Lower leg skin (tissue), 4 donors: Measurements from ENCODE around the gene EBF3. TPM values are rescaled to one million over a fixed set of nuclear protein-coding genes. Genes with fewer than 3 reads are reported as not detected.

Experiments used
- DNase-seq, 2 donors: peaks; one replicate each; pipeline ENCODE4 v3.0.0-alpha.2; 2019; ENCODE audit warnings: low spot score in 2 of 2
- H3K4me3 ChIP-seq: fragments of 200-600 bp; sonication (generic); 2 replicates; pipeline ENCODE4 v1.5.1; 2017; ENCODE audit warnings: mild to moderate bottlenecking, low read depth; ENCODE audit not compliant: poor library complexity, severe bottlenecking
- POLR2A ChIP-seq, 2 donors: fragments of 450-650 bp; IDR thresholded peaks; one replicate each; pipeline ENCODE4 v1.6.1; 2016 to 2017; ENCODE audit warnings: antibody characterized with exemption in 2 of 2, mild to moderate bottlenecking in 1 of 2, moderate library complexity in 1 of 2
- WGBS, 2 donors: methylation state at CpG; one replicate each; pipeline ENCODE4 v1.1.5; 2018; 5-methylcytosine and 5-hydroxymethylcytosine counted together
- intact Hi-C: fragments of 100-400 bp; cut with DNase I; formaldehyde crosslinking; loops from one replicate; pipeline ENCODE4 v1.15.0; 2023; ENCODE audit warnings: low total_unique reads
- total RNA-seq, 4 donors: library from RNA; depleted of rRNA; stranded (reverse); fragments of >200 nt; gene quantifications; one replicate each; pipeline ENCODE4 v1.1.0, GENCODE V29; 2016
- TF ChIP-seq, protein P1 (sequence below), 3 donors: fragments of 450-650 bp; IDR thresholded peaks; one replicate each; pipeline ENCODE4 v1.5.1; 2016; ENCODE audit warnings: antibody characterized with exemption in 3 of 3, mild to moderate bottlenecking in 3 of 3, moderate library complexity in 2 of 3

Gene EBF3
- total RNA-seq, 4 donors from 2014 or later = 0.80 to 8.5 (median 2.4) TPM

DNA sequence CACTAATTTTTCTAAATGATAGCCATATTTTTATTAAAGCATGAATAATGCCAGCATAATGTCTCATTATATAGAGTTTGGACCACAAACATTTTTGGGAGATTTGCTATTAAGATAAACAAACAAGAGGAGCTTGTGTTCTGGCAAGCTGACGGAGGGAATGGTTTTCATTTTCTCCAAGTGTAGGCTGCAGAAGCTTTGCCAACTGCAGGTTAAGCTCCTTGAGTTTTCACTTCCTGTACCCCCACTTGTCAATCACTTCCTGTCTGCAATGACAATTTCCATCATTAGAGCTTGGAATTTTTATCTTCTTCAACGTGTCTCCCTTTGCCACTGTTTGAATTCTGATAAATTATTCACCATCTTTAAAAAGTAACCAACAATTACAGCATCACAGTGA lies 13.4 kb downstream of the EBF3 start:
- TF ChIP-seq, protein P1, sequence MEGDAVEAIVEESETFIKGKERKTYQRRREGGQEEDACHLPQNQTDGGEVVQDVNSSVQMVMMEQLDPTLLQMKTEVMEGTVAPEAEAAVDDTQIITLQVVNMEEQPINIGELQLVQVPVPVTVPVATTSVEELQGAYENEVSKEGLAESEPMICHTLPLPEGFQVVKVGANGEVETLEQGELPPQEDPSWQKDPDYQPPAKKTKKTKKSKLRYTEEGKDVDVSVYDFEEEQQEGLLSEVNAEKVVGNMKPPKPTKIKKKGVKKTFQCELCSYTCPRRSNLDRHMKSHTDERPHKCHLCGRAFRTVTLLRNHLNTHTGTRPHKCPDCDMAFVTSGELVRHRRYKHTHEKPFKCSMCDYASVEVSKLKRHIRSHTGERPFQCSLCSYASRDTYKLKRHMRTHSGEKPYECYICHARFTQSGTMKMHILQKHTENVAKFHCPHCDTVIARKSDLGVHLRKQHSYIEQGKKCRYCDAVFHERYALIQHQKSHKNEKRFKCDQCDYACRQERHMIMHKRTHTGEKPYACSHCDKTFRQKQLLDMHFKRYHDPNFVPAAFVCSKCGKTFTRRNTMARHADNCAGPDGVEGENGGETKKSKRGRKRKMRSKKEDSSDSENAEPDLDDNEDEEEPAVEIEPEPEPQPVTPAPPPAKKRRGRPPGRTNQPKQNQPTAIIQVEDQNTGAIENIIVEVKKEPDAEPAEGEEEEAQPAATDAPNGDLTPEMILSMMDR (IDR thresholded peaks at IDR 0.05) = no peak
- TF ChIP-seq POLR2A (IDR thresholded peaks at IDR 0.05) = no peak
- 66 to 80% methylated on average over 2 of the region's 2 CpGs for WGBS, 2 donors
- intact Hi-C loops = no loop called here
- DNase-seq = no peak
- no peak overlapping the region for H3K4me3 ChIP-seq

DNA sequence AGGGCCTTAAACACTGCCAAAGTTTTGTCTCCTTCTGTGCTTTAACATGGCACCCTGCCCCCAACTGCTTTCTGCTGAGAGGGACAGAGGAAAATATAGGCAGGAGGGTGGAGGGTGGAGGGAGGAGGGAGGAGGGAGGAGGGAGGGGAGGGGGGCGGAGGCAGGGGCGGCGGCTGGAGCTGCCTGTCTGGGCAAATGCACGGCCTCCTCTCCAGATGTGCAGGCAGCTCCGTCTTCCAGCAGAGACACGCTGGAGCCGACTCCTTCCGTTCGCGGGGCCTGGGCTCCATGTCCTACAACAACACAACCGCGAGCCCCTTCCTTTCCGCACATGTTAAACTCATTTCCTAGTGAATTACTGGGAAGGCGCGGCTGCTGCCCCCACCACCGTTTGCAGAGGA lies 14.2 kb downstream of the EBF3 start:
- 4 to 5% methylated on average over 15 to 16 of the region's 16 CpGs for WGBS, 2 donors
- DNase-seq = peak; percentile 27 to 87
- intact Hi-C loops = no loop called here
- H3K4me3 ChIP-seq = no peak overlapping the region
- TF ChIP-seq, protein P1 (IDR thresholded peaks at IDR 0.05) = no peak
- TF ChIP-seq POLR2A (IDR thresholded peaks at IDR 0.05) = no peak

DNA sequence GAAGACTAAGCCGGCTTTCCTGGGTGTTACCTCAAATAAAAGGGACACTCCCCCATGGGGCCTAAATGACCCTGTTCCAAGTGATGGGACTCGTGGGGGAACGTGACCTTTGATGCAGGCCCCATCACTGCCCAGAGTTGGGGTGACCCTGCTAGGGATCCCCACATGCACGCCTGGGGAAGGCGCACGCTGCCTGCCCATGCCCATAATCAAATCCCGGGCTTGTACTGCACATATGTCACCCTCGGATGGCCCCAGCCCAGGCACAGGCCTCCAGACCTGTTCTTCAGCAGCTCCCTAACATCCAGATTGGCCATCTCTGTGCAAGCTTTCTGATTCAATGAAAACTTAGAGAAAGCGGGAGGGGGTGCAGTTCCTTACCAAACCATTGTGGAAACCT lies 14.7 kb downstream of the EBF3 start:
- 77 to 82% methylated on average over 9 of the region's 9 CpGs for WGBS, 2 donors
- DNase-seq = no peak
- TF ChIP-seq POLR2A (IDR thresholded peaks at IDR 0.05) = no peak
- TF ChIP-seq, protein P1 (IDR thresholded peaks at IDR 0.05) = no peak
- no peak overlapping the region for H3K4me3 ChIP-seq
- intact Hi-C loops = no loop called here

DNA sequence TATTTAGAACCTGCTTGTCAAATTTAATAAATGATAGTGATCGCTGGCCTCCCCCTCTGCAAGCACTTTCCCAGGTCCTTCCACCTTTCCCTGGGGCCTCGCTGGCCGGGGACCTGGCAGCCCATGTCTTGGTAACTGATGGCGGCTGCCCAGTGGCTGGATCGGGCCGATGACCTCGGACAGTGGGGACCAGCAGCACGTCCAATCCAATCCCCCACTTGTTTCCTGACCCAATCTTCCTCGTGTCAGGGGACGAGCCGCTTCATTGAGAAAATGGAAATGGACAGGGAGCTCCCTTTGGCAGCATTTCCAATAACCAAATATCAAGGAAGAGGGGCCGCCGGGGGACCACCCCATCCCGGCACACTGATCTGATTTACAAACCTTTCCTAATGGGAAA lies 17.2 kb downstream of the EBF3 start:
- H3K4me3 ChIP-seq = no peak overlapping the region
- 69 to 85% methylated on average over 14 of the region's 14 CpGs for WGBS, 2 donors
- DNase-seq = peak in 1 of 2 donors; percentile 84
- intact Hi-C loops = no loop called here
- TF ChIP-seq POLR2A (IDR thresholded peaks at IDR 0.05) = no peak
- TF ChIP-seq, protein P1 (IDR thresholded peaks at IDR 0.05) = no peak

DNA sequence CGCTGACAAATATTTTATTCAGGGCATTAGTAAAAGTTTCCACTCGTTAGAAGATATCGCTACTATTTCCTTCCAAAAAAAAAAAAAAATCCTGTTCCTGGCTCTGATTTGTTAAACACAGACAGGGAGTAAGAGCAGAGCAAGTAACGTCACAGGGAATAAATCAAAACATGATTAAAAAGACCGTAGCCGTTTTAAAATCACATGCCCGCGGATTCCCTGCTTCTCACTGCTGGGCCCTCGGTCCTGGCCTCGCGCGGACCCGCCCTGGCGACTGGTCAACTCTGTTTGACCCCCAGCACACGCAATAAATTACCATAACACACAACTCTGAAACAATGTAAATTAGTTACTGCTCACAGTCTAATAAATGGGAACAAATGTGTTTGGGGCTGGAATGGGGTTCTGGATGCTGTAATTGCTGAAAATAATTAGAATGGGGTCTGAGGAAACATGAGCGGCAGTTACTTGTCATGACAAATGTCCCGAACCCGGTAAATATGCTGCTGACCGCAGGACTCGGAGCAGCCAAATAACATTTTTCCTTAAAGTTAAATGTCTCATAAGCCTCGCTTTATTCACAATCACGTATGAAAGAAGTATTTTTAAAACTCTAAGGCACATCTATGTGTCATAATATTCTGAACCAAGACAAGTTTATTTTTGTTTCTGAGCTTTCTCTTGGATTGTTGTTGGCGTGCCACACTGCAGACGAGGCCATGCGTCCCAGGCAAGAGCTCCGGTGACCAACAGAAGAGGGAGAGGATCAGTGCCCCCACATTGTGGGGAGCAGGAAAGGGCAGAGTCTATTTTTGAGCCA lies 17.9 kb downstream of the EBF3 start:
- 43 to 56% methylated on average over 26 of the region's 26 CpGs for WGBS, 2 donors
- intact Hi-C loops = no loop called here
- DNase-seq = peak in 1 of 2 donors; percentile 81
- TF ChIP-seq, protein P1 (IDR thresholded peaks at IDR 0.05) = no peak
- TF ChIP-seq POLR2A (IDR thresholded peaks at IDR 0.05) = no peak
- no peak overlapping the region for H3K4me3 ChIP-seq
